K562 (cell line): Measurements from ENCODE around the gene SYNE1. TPM values are rescaled to one million over a fixed set of nuclear protein-coding genes. Genes with fewer than 3 reads are reported as not detected.

Experiments used
- ATAC-seq: fragments of 200-7000 bp; cut with Tn5 transposase; 3 replicates; pipeline ENCODE4 v1.9.1; 2020; ENCODE audit warnings: moderate library complexity
- BruUV-seq: library from RNA; stranded (reverse); fragments of 400-500 nt; replicated peaks from 2 replicates; lab custom pipeline; 2021; lab: Mats Ljungman, UMichigan
- CTCF ChIA-PET: fragments of 300-600 bp; formaldehyde crosslinking; extraction: SDS; loops from one replicate; lab custom pipeline; 2021; ENCODE audit warnings: low intra/inter-chr PET ratio; lab: Yijun Ruan, JAX
- POLR2A ChIA-PET: fragments of 300-600, 350-650 bp; sonication (Branson Sonifier 250); formaldehyde crosslinking; extraction: SDS; loops from one replicate; lab custom pipeline; 2021; ENCODE audit warnings: antibody characterized with exemption, inconsistent platforms; lab: Yijun Ruan, JAX
- DNase-seq, 4 experiments: peaks; one replicate each; pipeline versions ENCODE4 v3.0.0 to v3.0.0-alpha.2; 2011 to 2018; ENCODE audit warnings: low spot score in 3 of 4, mixed read lengths in 3 of 4; ENCODE audit errors: extremely low read depth in 1 of 4
- FAIRE-seq: peaks from 2 replicates; lab custom pipeline; 2011; peaks lifted over from hg19 to GRCh38; lab: Jason Lieb, UNC
- H2AFZ ChIP-seq: 2 replicates; pipeline ENCODE4 v1.6.0; 2011; ENCODE audit warnings: low read depth, low read length, control low read depth, inconsistent platforms
- H3K27ac ChIP-seq: fragments of 200-600 bp; 3 replicates; pipeline ENCODE4 v1.8.0; 2011; ENCODE audit warnings: low read depth, mild to moderate bottlenecking, control low read depth, inconsistent platforms, low read length, moderate library complexity, mixed read lengths; ENCODE audit errors: extremely low read depth
- H3K27me3 ChIP-seq, 2 experiments: fragments of 300-600 bp in 1 of 2; 2 replicates in 1 of 2; 3 replicates in 1 of 2; pipeline versions ENCODE4 v1.6.0 to v1.8.0; 2011; ENCODE audit warnings: inconsistent platforms in 2 of 2, low read length in 2 of 2, mild to moderate bottlenecking in 1 of 2, mixed read lengths in 1 of 2, moderate library complexity in 1 of 2; ENCODE audit not compliant: control insufficient read depth in 2 of 2, insufficient read depth in 2 of 2
- H3K36me3 ChIP-seq: fragments of 300-600 bp; 3 replicates; pipeline ENCODE4 v1.8.0; 2011; ENCODE audit warnings: mild to moderate bottlenecking, low read length, inconsistent platforms; ENCODE audit not compliant: control insufficient read depth, insufficient read depth
- H3K4me1 ChIP-seq, 2 experiments: fragments of 200-600 bp in 1 of 2; replicated peaks in 1 of 2; 2 replicates in 1 of 2; 3 replicates in 1 of 2; pipeline versions ENCODE4 v1.5.1 to v1.8.0; 2011; ENCODE audit warnings: inconsistent platforms in 2 of 2, low read length in 2 of 2, mild to moderate bottlenecking in 1 of 2, mixed read lengths in 1 of 2, moderate library complexity in 1 of 2; ENCODE audit not compliant: control insufficient read depth in 2 of 2, insufficient read depth in 2 of 2
- H3K4me2 ChIP-seq: 2 replicates; pipeline ENCODE4 v1.6.1; 2011; ENCODE audit warnings: low read length, control low read depth, inconsistent platforms, mixed read lengths; ENCODE audit not compliant: insufficient read depth
- H3K4me3 ChIP-seq: fragments of 200-600 bp; sonication (generic), shearing (Covaris generic); 2 replicates; pipeline ENCODE4 v1.5.1; 2016; ENCODE audit warnings: control low read depth, inconsistent platforms
- H3K79me2 ChIP-seq: fragments of 200-600 bp; 3 replicates; pipeline ENCODE4 v1.8.0; 2011; ENCODE audit warnings: low read length, inconsistent platforms; ENCODE audit not compliant: control insufficient read depth, insufficient read depth
- H3K9ac ChIP-seq, 2 experiments: 2 replicates each; pipeline versions ENCODE4 v1.6.0 to v1.6.1; 2011; ENCODE audit warnings: low read depth in 2 of 2, low read length in 2 of 2, control low read depth in 1 of 2, inconsistent platforms in 1 of 2, mild to moderate bottlenecking in 1 of 2, mixed read lengths in 1 of 2; ENCODE audit not compliant: insufficient read depth in 1 of 2
- H3K9me1 ChIP-seq: one replicate; pipeline ENCODE4 v1.6.0; 2011; ENCODE audit warnings: inconsistent platforms, mild to moderate bottlenecking, low read length, moderate library complexity; ENCODE audit not compliant: control insufficient read depth, insufficient read depth
- H3K9me3 ChIP-seq: replicated peaks from 2 replicates; pipeline ENCODE4 v1.5.1; 2011; ENCODE audit warnings: low read depth, low read length, inconsistent platforms; ENCODE audit not compliant: control insufficient read depth, insufficient read depth
- H4K20me1 ChIP-seq: replicated peaks from 2 replicates; pipeline ENCODE4 v1.6.1; 2011; ENCODE audit warnings: low read length, inconsistent platforms, mixed read lengths; ENCODE audit not compliant: control insufficient read depth, insufficient read depth
- ARID1B ChIP-seq: fragments of 450-650 bp; IDR thresholded peaks from 2 replicates; pipeline ENCODE4 v1.6.1; 2016; ENCODE audit warnings: antibody characterized with exemption, mild to moderate bottlenecking, inconsistent platforms
- DIDO1 ChIP-seq: fragments of 450-650 bp; IDR thresholded peaks from 2 replicates; pipeline ENCODE4 v1.6.1; 2016; ENCODE audit warnings: low read depth, missing biosample characterization, missing genetic modification characterization
- FOXA1 ChIP-seq: fragments of 450-650 bp; IDR thresholded peaks from 2 replicates; pipeline ENCODE4 v1.6.1; 2016; ENCODE audit warnings: mild to moderate bottlenecking, borderline replicate concordance
- MAFF ChIP-seq: IDR thresholded peaks from 2 replicates; pipeline ENCODE4 v1.6.1; 2012; ENCODE audit warnings: low read length, improper control_type of control experiment
- MECOM ChIP-seq: fragments of 250-450 bp; sonication (Bioruptor Pico); IDR thresholded peaks from 2 replicates; pipeline ENCODE4 v1.8.0; 2022; ENCODE audit warnings: inconsistent platforms
- MTA2 ChIP-seq: fragments of 450-650 bp; IDR thresholded peaks from 2 replicates; pipeline ENCODE4 v1.6.1; 2016; ENCODE audit warnings: low read depth
- NR2F6 ChIP-seq: fragments of 450-650 bp; formaldehyde crosslinking; IDR thresholded peaks from 2 replicates; pipeline ENCODE4 v1.4.0; 2020; ENCODE audit warnings: mild to moderate bottlenecking
- SMAD3 ChIP-seq: fragments of 450-650 bp; formaldehyde crosslinking; conservative IDR thresholded peaks from 2 replicates; pipeline ENCODE4 v1.4.0; 2020; ENCODE audit warnings: mild to moderate bottlenecking
- TRIM28 ChIP-seq: fragments of 450-650 bp; IDR thresholded peaks from 2 replicates; pipeline ENCODE4 v1.6.1; 2017
- ZNF3 ChIP-seq: fragments of 250-450 bp; sonication (Bioruptor Pico); IDR thresholded peaks from 2 replicates; pipeline ENCODE4 v1.5.0; 2021; ENCODE audit warnings: mild to moderate bottlenecking, moderate library complexity
- ZNF408 ChIP-seq: fragments of 250-450 bp; sonication (Bioruptor Pico); IDR thresholded peaks from 2 replicates; pipeline ENCODE4 v1.4.0; 2020; ENCODE audit warnings: low read depth, mild to moderate bottlenecking, moderate library complexity
- WGBS: fragments of 100-300 bp; shearing (Covaris generic); methylation state at CpG from one replicate; pipeline ENCODE4 v1.1.6; 2016; ENCODE audit warnings: low coverage, mixed read lengths; ENCODE audit not compliant: insufficient coverage; ENCODE audit errors: missing lambda C conversion rate; 5-methylcytosine and 5-hydroxymethylcytosine counted together
- in situ Hi-C: fragments of 300-500 bp; cut with MboI; formaldehyde crosslinking; loops from 4 replicates; pipeline ENCODE4 v1.15.0; 2018; ENCODE audit warnings: inconsistent platforms, mixed read lengths
- intact Hi-C: fragments of 100-400 bp; cut with micrococcal nuclease; formaldehyde crosslinking; loops from 2 replicates; pipeline ENCODE4 v1.14.2; 2022
- polyA plus RNA-seq, 8 experiments: library from polyadenylated mRNA; depleted of rRNA in 4 of 8; stranded (reverse) in 5 of 8; unstranded in 3 of 8; fragments of >200 nt; fragmentation: Nextera tagmentation in 2 of 8; fragmentation: Illumina TruSeq in 1 of 8; extraction: Ambion mirVana in 2 of 8; extraction: Trizol in 1 of 8; gene quantifications; 2 replicates each; pipeline versions ENCODE4 v1.2.1 to v1.2.3, GENCODE V29; 2011 to 2014; ENCODE audit warnings: inconsistent platforms in 1 of 8, missing spikeins in 1 of 8
- total RNA-seq, 7 experiments: library from RNA; depleted of rRNA in 6 of 7; stranded (reverse); fragments of >200 nt in 6 of 7; fragmentation: Illumina TruSeq in 2 of 7; extraction: Trizol in 2 of 7; gene quantifications; 2 replicates each; pipeline versions ENCODE4 v1.2.1 to v1.2.3, GENCODE V29; 2011 to 2021; ENCODE audit warnings: low replicate concordance in 1 of 7
- TF ChIP-seq, protein P1 (sequence below), 2 experiments: fragments of 450-650 bp; formaldehyde crosslinking in 1 of 2; IDR thresholded peaks; 2 replicates each; pipeline versions ENCODE4 v1.4.0 to v1.6.1; 2014 to 2020; ENCODE audit warnings: mild to moderate bottlenecking in 2 of 2, borderline replicate concordance in 1 of 2, low read depth in 1 of 2
- TF ChIP-seq, protein P2 (sequence below): fragments of 250-450 bp; sonication (Bioruptor Pico); IDR thresholded peaks from 2 replicates; pipeline ENCODE4 v1.6.1; 2021; ENCODE audit warnings: mild to moderate bottlenecking
- TF ChIP-seq, protein P3 (sequence below): fragments of 450-650 bp; IDR thresholded peaks from 2 replicates; pipeline ENCODE4 v1.6.1; 2014; ENCODE audit warnings: low read depth, mild to moderate bottlenecking, moderate library complexity, borderline replicate concordance

Gene SYNE1
- total and polyA plus RNA-seq, 9 of the 15 experiments (the other 6 are each of a cell fraction or from before 2014, with no cell fraction given): under 0.01 to 0.42 (median 0.08) TPM; not detected in 1

DNA sequence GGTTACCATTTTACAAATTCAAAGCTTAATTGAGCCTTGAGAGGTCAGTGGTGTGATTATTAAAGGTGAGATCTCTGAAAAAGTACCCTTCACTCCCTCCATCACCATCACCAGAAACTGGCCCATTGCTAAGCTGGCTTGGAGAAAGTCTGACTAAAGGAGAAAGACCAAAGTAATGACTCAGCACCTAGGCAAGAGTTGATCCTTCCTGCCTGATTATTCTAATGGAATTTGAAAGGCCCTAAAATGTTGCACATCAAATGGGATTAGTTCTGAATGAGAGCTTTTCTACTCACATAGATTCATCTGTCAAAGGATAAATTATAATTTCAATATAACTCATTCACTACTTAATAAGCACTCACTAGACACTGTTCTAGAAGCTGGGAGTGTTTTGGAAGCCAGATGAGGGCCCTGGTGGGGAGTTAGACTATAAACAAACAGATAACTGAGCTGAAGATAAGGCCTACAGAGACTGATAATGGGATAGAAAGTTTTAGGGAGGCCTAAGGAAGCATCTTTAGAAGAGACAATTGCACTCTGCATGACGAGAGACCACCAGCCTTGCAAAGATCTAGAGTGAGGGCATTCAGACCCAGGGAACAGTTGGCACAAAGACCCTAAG lies 366.7 kb downstream of the SYNE1 start:
- no peaks in the 10 kb centered on the region for H3K79me2 ChIP-seq
- H3K4me2 ChIP-seq: no peak overlapping the region
- no peaks in the 10 kb centered on the region for H3K36me3 ChIP-seq
- no peak for ATAC-seq
- DNase-seq: no peak
- no peak for FAIRE-seq
- 0% methylated on average over 1 of the region's 1 CpG for WGBS
- intact Hi-C loops (loop anchor here (10.0 kb wide), 1 partner anchor 674 kb away; no protein-coding TSS in a partner anchor), in situ Hi-C loops (no loop called here)
- H3K4me3 ChIP-seq: no peak overlapping the region
- ChIA-PET CTCF (no interaction called here), POLR2A (no interaction called here)
- H3K9ac ChIP-seq: no peak overlapping the region
- no peak overlapping the region for H3K27ac ChIP-seq
- no peaks in the 10 kb centered on the region for H3K27me3 ChIP-seq
- no peaks in the 10 kb centered on the region for H4K20me1 ChIP-seq
- BruUV-seq: no TSS peak
- H3K9me1 ChIP-seq: no peaks in the 10 kb centered on the region
- no peaks in the 10 kb centered on the region for H3K4me1 ChIP-seq
- H2AFZ ChIP-seq: no peak overlapping the region
- H3K9me3 ChIP-seq: no peaks in the 10 kb centered on the region
- TF ChIP-seq SMAD3: no peak
- TF ChIP-seq NR2F6 (CRISPR knock-in tag): no peak
- no peak for TF ChIP-seq FOXA1
- no peak for TF ChIP-seq ARID1B
- TF ChIP-seq, protein P1, sequence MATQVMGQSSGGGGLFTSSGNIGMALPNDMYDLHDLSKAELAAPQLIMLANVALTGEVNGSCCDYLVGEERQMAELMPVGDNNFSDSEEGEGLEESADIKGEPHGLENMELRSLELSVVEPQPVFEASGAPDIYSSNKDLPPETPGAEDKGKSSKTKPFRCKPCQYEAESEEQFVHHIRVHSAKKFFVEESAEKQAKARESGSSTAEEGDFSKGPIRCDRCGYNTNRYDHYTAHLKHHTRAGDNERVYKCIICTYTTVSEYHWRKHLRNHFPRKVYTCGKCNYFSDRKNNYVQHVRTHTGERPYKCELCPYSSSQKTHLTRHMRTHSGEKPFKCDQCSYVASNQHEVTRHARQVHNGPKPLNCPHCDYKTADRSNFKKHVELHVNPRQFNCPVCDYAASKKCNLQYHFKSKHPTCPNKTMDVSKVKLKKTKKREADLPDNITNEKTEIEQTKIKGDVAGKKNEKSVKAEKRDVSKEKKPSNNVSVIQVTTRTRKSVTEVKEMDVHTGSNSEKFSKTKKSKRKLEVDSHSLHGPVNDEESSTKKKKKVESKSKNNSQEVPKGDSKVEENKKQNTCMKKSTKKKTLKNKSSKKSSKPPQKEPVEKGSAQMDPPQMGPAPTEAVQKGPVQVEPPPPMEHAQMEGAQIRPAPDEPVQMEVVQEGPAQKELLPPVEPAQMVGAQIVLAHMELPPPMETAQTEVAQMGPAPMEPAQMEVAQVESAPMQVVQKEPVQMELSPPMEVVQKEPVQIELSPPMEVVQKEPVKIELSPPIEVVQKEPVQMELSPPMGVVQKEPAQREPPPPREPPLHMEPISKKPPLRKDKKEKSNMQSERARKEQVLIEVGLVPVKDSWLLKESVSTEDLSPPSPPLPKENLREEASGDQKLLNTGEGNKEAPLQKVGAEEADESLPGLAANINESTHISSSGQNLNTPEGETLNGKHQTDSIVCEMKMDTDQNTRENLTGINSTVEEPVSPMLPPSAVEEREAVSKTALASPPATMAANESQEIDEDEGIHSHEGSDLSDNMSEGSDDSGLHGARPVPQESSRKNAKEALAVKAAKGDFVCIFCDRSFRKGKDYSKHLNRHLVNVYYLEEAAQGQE (IDR thresholded peaks at IDR 0.05; ENCODE audit: borderline replicate concordance): no peak
- TF ChIP-seq, protein P1 (CRISPR knock-in tag; IDR thresholded peaks at IDR 0.05; ENCODE audit: low read depth): no peak
- TF ChIP-seq MECOM: no peak
- TF ChIP-seq ZNF3 (CRISPR knock-in tag): no peak
- TF ChIP-seq, protein P2, sequence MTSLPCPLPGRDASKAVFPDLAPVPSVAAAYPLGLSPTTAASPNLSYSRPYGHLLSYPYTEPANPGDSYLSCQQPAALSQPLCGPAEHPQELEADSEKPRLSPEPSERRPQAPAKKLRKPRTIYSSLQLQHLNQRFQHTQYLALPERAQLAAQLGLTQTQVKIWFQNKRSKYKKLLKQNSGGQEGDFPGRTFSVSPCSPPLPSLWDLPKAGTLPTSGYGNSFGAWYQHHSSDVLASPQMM (CRISPR knock-in tag): no peak
- peak; percentile 16; the same call in 1 of the 2 replicates for TF ChIP-seq MAFF
- TF ChIP-seq MTA2: no peak
- no peak for TF ChIP-seq DIDO1
- no peak for TF ChIP-seq ZNF408 (CRISPR knock-in tag)
- TF ChIP-seq TRIM28: no peak
- TF ChIP-seq, protein P3, sequence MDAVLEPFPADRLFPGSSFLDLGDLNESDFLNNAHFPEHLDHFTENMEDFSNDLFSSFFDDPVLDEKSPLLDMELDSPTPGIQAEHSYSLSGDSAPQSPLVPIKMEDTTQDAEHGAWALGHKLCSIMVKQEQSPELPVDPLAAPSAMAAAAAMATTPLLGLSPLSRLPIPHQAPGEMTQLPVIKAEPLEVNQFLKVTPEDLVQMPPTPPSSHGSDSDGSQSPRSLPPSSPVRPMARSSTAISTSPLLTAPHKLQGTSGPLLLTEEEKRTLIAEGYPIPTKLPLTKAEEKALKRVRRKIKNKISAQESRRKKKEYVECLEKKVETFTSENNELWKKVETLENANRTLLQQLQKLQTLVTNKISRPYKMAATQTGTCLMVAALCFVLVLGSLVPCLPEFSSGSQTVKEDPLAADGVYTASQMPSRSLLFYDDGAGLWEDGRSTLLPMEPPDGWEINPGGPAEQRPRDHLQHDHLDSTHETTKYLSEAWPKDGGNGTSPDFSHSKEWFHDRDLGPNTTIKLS: no peak
